ENCODE measurements around the gene NUMA1. TPM values are rescaled to one million over a fixed set of nuclear protein-coding genes. Genes with fewer than 3 reads are reported as not detected.

The NUMA1 gene
- total RNA-seq, 1 donor from 2014 or later, result 163 TPM

- no peak for ATAC-seq (ENCODE audit: low read depth)
- no peaks in the 10 kb centered on the region for H3K9me3 Mint-ChIP-seq
- no peak for DNase-seq
- H3K36me3 Mint-ChIP-seq (ENCODE audit: low read depth), result peaks cover 30% of the 10 kb centered on the region
- no peak for TF ChIP-seq CTCF (IDR thresholded peaks at IDR 0.05)
- H3K4me1 Mint-ChIP-seq, result peaks cover 14% of the 10 kb centered on the region
- ChIA-PET POLR2A (no interaction called here), CTCF (interaction anchor here (1.4 kb wide), 1 partner anchor 63 kb away, joined by 4 read pairs; no protein-coding TSS in a partner anchor)
- no peaks in the 10 kb centered on the region for H3K27me3 Mint-ChIP-seq
- intact Hi-C loops (cut with micrococcal nuclease), result no loop called here
- H3K27ac Mint-ChIP-seq, result no peak overlapping the region
- no peak overlapping the region for H3K4me3 Mint-ChIP-seq
These were observed 7.9 kb upstream of the NUMA1 start for GRCh38 chr11:72088076-72088808.

DNA sequence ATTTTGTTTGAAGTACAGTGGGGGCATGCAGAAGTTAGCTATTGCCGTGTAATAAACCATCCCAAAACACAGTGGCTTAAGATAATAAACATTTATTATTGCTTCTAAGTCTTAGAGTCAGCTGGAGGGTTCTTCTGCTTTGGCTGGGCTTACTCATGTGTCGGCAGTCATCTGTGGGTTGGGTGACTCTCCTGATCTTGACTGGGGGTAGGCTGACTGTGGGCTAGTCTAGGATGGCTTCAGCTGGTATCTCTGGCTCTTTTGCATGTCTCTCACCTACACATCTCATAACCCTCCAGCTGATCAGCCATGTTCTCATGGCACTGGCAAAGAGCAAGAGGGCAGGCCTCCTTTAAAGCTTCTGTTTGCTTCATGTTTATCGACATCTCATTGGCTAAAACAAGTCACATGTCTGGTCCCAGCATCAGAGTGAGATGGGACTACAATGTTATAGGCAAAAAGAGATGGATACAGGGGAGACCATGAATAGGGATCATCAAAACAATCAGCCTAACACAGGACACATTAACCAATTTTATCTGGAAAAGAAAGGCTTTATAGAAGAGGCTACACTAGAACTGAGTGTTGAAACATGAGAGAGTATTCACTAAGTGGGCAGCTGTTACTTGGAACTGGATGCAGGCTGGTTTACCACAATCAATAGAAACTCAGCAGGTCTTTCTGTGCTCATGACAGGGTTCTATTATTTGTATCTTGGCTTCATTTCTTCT, 5.4 kb upstream of the NUMA1 start:
- intact Hi-C loops (cut with micrococcal nuclease), result no loop called here
- ATAC-seq (ENCODE audit: low read depth) (no peak), DNase-seq (no peak)
- Mint-ChIP-seq H3K4me1 (peaks cover 15% of the 10 kb centered on the region), H3K27ac (no peak overlapping the region), H3K9me3 (no peaks in the 10 kb centered on the region), H3K27me3 (no peaks in the 10 kb centered on the region), H3K4me3 (no peak overlapping the region), H3K36me3 (ENCODE audit: low read depth) (peaks cover 27% of the 10 kb centered on the region)
- POLR2A ChIA-PET, result interaction anchor here (1.2 kb wide), 1 partner anchor 15 kb away, joined by 4 read pairs; no protein-coding TSS in a partner anchor
- TF ChIP-seq CTCF (IDR thresholded peaks at IDR 0.05), result no peak
- CTCF ChIA-PET, result interaction anchor here (0.6 to 2.2 kb wide), 3 partner anchors 32 to 61 kb away, joined by 3 to 6 read pairs (median 5); no protein-coding TSS in a partner anchor

DNA sequence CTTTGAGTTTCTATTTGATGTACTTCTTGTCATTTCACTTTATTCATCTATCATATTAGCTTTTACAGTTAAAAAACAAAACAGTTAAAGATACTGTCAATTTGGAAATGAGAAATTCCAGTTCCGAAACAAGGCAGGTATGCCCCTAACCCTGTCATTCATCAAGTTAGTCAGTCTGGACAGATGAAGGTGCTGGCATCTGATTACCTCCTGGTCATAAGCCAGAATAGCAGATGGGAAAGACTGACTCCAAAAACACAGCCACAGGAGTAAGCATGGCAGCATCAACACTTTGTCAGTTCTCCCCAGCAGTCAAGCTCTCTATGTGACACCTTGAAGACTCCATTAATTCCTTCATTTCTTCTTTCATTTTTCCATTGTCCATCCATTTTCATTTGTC, 4.6 kb upstream of the NUMA1 start:
- intact Hi-C loops (cut with micrococcal nuclease), result loop anchor here (5.0 kb wide), 1 partner anchor 1897 kb away; the partner anchor contains the start of gene UCP2
- Mint-ChIP-seq H3K27me3 (no peaks in the 10 kb centered on the region), H3K4me1 (peaks cover 22% of the 10 kb centered on the region), H3K27ac (no peak overlapping the region), H3K9me3 (no peaks in the 10 kb centered on the region), H3K36me3 (ENCODE audit: low read depth) (peaks cover 31% of the 10 kb centered on the region), H3K4me3 (no peak overlapping the region)
- POLR2A ChIA-PET, result no interaction called here
- CTCF ChIA-PET, result interaction anchor here (1.4 to 2.2 kb wide), 2 partner anchors 59 to 60 kb away, joined by 5 to 6 read pairs; no protein-coding TSS in a partner anchor
- DNase-seq (no peak), ATAC-seq (ENCODE audit: low read depth) (no peak)
- no peak for TF ChIP-seq CTCF (IDR thresholded peaks at IDR 0.05)

DNA sequence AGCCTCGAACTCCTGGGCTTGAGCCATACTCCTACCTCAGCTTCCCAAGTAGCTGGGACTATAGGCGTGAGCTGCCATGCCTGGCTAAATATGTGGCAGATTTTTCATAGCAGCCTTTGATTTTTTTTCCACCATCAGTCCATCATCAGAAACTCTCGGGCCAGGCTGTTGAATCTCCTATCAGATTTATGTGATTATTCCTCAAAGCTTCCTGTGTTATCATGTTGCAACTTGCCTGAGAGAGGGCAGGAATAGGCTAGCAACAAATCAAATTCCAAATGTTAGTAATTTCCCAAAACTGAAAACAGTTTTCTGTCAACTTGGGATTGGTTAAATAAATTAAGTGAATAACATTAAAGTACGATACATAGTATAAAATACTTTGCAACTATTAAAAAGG, 3.7 kb upstream of the NUMA1 start:
- CTCF ChIA-PET, result no interaction called here
- intact Hi-C loops (cut with micrococcal nuclease), result loop anchor here (5.0 kb wide), 1 partner anchor 1898 kb away; the partner anchor contains the start of gene UCP2
- no peak for TF ChIP-seq CTCF (IDR thresholded peaks at IDR 0.05)
- H3K36me3 Mint-ChIP-seq (ENCODE audit: low read depth), result peaks cover 22% of the 10 kb centered on the region
- no peaks in the 10 kb centered on the region for H3K9me3 Mint-ChIP-seq
- ATAC-seq (ENCODE audit: low read depth) (no peak), DNase-seq (no peak)
- no peak overlapping the region for H3K27ac Mint-ChIP-seq
- POLR2A ChIA-PET, result no interaction called here
- H3K4me3 Mint-ChIP-seq, result no peak overlapping the region
- peaks cover 26% of the 10 kb centered on the region for H3K4me1 Mint-ChIP-seq
- no peaks in the 10 kb centered on the region for H3K27me3 Mint-ChIP-seq

DNA sequence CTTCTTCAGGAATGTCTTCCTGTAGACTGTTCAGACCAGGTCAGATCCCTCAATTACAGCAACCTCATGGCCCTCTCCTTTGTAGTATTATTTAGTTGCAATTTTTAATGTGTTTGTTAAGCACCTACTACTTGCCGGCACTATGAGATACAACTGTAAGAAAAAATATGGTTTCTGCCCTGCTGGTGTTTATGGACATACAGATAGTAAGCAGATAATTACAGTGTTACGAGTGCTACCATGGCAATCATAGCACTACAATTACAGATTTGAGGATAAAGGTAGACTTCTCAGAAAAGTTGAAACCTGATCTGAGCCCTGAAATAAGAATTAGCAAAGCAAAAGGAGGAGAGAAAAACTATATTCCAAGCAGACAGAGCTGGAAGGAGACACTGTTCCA, 3.1 kb upstream of the NUMA1 start:
- Mint-ChIP-seq H3K27me3 (no peaks in the 10 kb centered on the region), H3K9me3 (no peaks in the 10 kb centered on the region), H3K36me3 (ENCODE audit: low read depth) (peaks cover 17% of the 10 kb centered on the region), H3K4me1 (peaks cover 28% of the 10 kb centered on the region), H3K4me3 (no peak overlapping the region), H3K27ac (no peak overlapping the region)
- no peak for ATAC-seq (ENCODE audit: low read depth)
- intact Hi-C loops (cut with micrococcal nuclease), result loop anchor here (5.0 kb wide), 1 partner anchor 1899 kb away; the partner anchor contains the start of gene UCP2
- ChIA-PET CTCF (no interaction called here), POLR2A (no interaction called here)
- TF ChIP-seq CTCF (IDR thresholded peaks at IDR 0.05), result no peak
- DNase-seq, result no peak
